ENCODE results near the gene PPM1J.

Gene PPM1J, protein sequence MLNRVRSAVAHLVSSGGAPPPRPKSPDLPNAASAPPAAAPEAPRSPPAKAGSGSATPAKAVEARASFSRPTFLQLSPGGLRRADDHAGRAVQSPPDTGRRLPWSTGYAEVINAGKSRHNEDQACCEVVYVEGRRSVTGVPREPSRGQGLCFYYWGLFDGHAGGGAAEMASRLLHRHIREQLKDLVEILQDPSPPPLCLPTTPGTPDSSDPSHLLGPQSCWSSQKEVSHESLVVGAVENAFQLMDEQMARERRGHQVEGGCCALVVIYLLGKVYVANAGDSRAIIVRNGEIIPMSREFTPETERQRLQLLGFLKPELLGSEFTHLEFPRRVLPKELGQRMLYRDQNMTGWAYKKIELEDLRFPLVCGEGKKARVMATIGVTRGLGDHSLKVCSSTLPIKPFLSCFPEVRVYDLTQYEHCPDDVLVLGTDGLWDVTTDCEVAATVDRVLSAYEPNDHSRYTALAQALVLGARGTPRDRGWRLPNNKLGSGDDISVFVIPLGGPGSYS

DNA sequence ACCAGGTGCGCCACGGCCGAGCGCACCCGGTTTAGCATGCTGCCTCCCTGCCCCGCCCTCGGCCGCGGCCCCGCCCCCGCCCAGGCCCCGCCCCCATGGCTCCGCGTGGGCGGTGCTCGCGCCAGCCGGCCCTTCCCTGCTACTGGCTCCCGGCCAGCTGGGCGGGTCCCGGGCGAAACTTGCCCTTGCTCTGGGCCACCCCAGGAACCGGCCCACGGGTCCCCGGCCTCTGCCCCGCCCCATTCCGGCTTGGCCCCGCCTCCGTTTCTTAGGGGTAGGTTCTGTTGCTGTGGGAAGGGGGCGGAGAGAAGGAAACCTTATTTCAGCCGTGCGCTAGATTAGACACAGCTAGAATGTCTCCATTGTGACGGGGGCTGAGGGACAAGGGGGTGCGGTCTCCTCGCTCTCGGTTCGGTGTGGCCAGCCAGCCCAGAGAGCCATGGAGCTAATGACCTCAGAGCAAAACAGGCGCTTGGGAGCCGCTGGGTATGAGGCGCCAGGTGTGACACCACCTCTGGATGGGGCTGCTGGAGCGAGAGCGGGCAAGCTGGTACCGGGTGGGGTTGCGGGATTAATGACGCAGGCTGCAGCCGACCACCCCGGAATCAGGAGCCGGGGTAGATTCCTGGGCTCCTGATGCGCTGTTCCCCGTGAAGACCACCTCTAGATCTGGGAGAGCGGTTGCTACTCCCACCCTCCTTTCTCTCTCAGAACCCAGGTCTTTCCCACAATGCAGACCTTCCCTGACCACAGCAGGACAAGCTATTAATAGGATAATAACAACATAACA, at the start of gene PPM1J:
TSS of gene PPM1J (minus strand) at position 69 of the 790 bp plus-strand sequence. CDS start at position 38, 31 bp downstream.
- peak; percentile 99 for DNase-seq
- Mint-ChIP-seq H3K27ac (peak within 1 kb of the TSS; percentile 47), H3K4me1 (ENCODE audit: low read depth) (peaks cover 25% of the 10 kb centered on the region), H3K36me3 (ENCODE audit: low read depth) (no peaks in the 10 kb centered on the region), H3K9me3 (no peaks in the 10 kb centered on the region), H3K4me3 (peak within 1 kb of the TSS; percentile 79), H3K27me3 (peaks cover 39% of the 10 kb centered on the region)

DNA sequence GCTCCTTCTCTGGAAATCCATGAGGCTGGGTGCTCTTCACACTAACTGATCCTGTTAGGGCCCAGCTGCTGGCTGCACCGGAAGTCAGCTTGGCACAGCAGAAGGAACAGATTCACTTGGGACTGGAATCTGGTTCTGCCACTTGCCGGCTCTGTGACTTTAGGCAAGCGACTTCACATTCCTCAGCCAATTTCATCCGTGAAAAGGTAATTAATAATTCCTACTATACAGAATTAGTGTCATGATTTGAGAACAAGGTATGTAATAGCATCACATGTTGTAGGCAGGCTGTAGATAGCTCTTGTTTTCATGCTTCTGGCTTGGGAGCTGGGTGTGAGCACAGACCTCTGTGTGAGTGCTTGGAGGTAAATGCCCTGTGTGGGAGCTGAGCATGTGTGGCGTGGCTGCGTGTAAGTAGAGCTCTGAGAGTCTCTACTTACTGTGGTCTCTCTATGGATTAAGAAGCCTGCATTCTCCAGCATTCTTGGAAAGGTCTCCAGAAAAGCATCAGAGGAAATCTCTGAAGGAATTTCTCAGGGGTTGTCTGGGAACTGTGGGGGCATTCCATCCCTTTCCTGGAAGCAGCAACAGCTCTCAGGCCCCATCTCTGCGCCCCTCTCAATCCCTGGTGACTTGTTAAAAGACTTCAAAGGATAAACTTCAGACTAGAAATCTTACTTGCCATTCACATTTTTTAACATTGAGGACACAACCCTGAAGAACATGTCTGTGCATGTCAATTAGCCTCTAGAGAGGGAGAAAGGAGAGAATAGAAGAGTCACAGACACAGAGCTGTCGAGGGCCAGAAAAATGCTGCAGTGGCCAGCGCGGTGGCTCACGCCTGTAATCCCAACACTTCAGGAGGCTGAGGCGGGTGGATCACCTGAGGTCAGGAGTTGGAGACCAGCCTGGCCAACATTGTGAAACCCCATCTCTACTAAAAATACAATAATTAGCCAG, 47.7 kb upstream of the PPM1J start:
- no peak overlapping the region for H3K4me3 Mint-ChIP-seq
- H3K36me3 Mint-ChIP-seq (ENCODE audit: low read depth), result no peaks in the 10 kb centered on the region
- H3K4me1 Mint-ChIP-seq (ENCODE audit: low read depth), result no peaks in the 10 kb centered on the region
- H3K27ac Mint-ChIP-seq, result no peak overlapping the region
- no peak for DNase-seq
- H3K27me3 Mint-ChIP-seq, result peaks cover 28% of the 10 kb centered on the region
- peaks cover 4% of the 10 kb centered on the region for H3K9me3 Mint-ChIP-seq

DNA sequence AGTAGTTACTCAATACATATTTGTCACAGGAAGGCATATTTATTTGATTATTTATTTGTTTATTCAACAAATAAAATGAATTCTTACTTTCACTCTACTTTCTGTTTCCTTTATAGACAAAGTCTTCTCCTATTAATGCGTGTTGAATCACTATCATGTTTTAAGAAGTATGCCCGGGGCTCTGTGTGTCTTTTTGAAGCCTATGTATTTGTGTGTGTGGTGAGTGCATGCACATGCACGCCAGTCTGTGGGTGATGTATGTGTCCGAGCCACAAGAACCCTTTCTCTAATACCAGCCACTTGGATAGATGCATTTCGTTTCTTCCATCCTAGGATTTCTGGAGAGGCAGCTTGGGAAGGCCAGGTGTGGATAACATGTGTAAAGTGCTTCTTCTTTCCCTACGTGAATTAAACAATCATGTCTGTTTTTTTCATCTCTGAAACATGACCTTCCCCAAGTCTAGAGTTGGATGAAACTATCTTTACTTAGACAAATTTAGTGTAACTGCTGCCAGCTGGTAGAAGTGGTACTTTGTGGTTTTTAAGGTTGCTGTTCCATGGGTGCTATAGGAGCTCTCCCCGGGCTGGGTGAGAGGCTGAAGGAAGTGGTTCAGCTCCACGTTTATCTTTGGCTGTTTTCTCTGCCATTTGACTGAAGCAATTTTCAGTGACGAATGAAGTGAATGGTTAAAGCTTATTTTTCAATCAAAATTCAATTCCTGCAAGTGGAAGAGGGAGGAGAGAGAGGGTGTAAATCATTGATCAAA, 46.8 kb upstream of the PPM1J start:
- Mint-ChIP-seq H3K27ac (no peak overlapping the region), H3K36me3 (ENCODE audit: low read depth) (no peaks in the 10 kb centered on the region), H3K4me3 (no peak overlapping the region), H3K9me3 (peaks cover 4% of the 10 kb centered on the region), H3K27me3 (peaks cover 35% of the 10 kb centered on the region), H3K4me1 (ENCODE audit: low read depth) (no peaks in the 10 kb centered on the region)
- no peak for DNase-seq

DNA sequence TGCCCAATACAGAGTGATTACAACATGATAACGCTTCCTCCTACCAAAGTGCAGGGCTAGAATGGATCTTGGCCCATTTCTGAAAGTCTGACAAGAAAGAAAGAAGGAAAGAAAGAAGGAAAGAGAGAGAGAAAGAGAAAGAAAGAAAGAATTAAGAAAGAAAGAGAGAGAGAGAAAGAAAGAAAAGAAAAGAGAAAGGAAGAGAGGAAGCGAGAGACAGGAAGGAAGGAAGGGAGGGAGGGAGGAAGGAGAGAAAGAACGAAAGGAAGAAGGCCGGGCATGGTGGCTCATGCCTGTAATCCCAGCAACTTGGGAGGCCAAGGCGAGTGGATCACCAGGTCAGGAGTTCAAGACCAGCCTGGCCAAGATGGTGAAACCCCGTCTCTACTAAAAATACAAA, 44.1 kb upstream of the PPM1J start:
- Mint-ChIP-seq H3K4me3 (no peak overlapping the region), H3K36me3 (ENCODE audit: low read depth) (no peaks in the 10 kb centered on the region), H3K27me3 (peaks cover 48% of the 10 kb centered on the region), H3K9me3 (peaks cover 8% of the 10 kb centered on the region), H3K4me1 (ENCODE audit: low read depth) (no peaks in the 10 kb centered on the region), H3K27ac (no peak overlapping the region)
- no peak for DNase-seq

DNA sequence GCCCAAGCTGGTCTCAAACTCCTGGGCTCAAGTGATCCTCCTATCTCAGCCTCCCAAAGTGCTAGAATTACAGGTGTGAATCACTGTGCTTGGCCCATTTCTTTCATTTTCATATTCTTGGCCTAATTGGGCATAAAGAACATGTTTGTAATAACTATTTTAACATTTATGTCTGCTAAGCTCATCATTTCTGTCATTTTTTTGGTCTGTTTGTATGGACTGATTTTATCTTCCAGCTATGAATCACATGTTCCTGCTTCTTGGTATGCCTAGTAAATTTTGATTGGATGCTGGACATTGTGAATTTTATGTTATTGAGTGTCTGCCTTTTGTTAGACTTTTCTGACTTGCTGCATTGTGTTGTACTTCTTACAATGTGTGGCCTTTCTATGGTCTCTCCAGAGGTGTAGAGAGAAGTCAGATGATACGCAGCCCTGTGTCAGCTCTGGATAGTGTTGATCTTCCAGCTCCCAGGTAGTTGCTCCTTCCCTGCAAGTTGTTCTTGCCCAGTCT, 39.0 kb upstream of the PPM1J start:
- no peak for DNase-seq
- H3K4me3 Mint-ChIP-seq, result no peak overlapping the region
- H3K27me3 Mint-ChIP-seq, result peaks cover 66% of the 10 kb centered on the region
- no peaks in the 10 kb centered on the region for H3K4me1 Mint-ChIP-seq (ENCODE audit: low read depth)
- H3K9me3 Mint-ChIP-seq, result peaks cover 10% of the 10 kb centered on the region
- H3K27ac Mint-ChIP-seq, result no peak overlapping the region
- no peaks in the 10 kb centered on the region for H3K36me3 Mint-ChIP-seq (ENCODE audit: low read depth)

DNA sequence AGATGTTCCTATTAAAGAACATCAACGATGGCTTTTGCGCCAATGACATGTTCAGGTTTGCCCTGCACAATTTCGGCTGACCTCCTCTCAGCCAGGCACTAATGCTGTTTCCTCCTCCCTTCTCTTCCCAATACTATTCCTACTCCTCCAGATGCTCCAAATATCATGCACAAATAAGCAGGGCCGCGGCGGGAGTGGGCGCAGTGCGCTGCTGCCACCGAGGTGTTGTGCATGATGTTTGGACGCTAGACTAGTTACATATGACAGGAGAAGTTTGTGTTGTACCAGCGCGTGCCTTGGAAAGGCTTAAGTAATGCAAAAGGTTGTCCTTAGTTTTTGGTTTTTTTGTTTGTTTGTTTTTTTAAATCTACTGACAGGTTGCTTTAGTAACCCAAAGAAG, 33.3 kb upstream of the PPM1J start:
- H3K36me3 Mint-ChIP-seq (ENCODE audit: low read depth), result no peaks in the 10 kb centered on the region
- no peak overlapping the region for H3K27ac Mint-ChIP-seq
- H3K27me3 Mint-ChIP-seq, result peaks cover 64% of the 10 kb centered on the region
- H3K4me1 Mint-ChIP-seq (ENCODE audit: low read depth), result peaks cover 12% of the 10 kb centered on the region
- no peaks in the 10 kb centered on the region for H3K9me3 Mint-ChIP-seq
- no peak for DNase-seq
- no peak overlapping the region for H3K4me3 Mint-ChIP-seq

DNA sequence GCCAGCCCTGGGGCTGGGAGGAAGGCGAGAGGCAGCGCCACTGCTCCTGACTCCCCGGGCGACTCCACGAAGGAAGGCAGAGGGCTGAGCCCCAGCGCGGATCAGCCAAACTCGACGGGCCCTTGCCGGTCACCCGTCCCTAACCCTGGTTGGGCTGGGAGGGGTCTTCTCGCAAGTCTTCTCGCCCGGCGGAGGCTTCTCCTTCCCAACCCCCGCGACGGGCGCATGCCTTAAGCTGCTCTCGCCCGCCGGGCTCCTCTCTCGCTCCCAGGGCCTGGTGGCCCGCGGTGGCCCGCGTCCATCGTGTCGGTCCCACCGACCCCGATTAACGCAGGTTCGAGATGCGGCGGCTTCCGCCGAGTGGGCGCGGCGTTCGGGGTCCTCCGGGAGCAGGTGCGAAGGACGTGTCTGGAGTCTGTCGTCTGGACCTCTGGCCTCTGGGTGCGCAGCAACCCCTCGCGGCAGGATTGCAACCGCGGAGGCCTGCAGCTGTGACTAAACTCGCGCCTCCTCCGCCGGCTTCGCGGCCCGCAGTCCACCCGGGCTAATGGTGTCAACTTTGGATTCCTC, 29.0 kb upstream of the PPM1J start:
- H3K4me1 Mint-ChIP-seq (ENCODE audit: low read depth), result peaks cover 14% of the 10 kb centered on the region
- H3K27ac Mint-ChIP-seq, result no peak overlapping the region
- peaks cover 86% of the 10 kb centered on the region for H3K27me3 Mint-ChIP-seq
- H3K4me3 Mint-ChIP-seq, result no peak overlapping the region
- no peaks in the 10 kb centered on the region for H3K36me3 Mint-ChIP-seq (ENCODE audit: low read depth)
- H3K9me3 Mint-ChIP-seq, result no peaks in the 10 kb centered on the region
- DNase-seq, result peak; percentile 47

DNA sequence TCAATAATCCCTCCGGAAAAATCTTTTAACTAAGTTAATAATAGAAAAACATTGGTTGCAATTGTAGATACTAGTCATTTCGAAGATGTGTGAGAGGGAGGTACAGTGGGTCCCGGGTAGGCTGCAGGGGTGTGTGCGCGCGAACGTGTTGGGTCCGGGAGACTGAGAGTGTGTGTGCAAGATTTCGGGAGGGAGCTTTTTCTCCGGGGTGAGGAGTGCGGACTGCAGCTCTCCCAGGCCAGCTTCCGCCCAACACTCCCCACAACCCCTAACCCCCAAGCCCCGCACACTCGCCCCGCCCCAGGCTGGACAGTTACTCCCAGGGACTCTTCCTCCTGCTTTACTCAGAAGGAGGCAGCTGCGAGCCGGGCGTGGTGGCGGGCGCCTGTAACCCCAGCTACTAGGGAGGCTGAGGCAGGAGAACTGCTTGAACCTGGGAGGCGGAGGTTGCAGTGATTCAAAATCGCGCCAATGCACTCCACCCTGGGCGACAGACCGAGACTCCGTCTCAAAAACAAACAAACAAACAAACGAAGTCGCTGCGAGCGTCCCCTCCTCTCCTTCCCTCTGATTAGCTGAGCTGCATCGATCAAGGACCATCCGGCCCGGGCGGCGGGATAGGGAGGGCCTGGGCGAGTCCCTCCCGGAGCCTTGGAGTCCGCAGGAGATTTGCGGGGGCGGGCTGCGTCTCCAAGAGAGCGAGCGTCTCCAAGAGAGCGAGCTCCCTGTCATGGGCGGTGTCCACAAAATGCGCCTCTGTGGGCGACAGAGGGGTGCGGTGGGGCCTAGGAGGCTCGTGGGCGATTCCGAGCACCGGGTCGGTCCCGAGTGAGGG, 28.3 kb upstream of the PPM1J start:
- peaks cover 14% of the 10 kb centered on the region for H3K4me1 Mint-ChIP-seq (ENCODE audit: low read depth)
- H3K27ac Mint-ChIP-seq, result no peak overlapping the region
- no peaks in the 10 kb centered on the region for H3K36me3 Mint-ChIP-seq (ENCODE audit: low read depth)
- H3K9me3 Mint-ChIP-seq, result no peaks in the 10 kb centered on the region
- no peak for DNase-seq
- no peak overlapping the region for H3K4me3 Mint-ChIP-seq
- H3K27me3 Mint-ChIP-seq, result peaks cover 86% of the 10 kb centered on the region

DNA sequence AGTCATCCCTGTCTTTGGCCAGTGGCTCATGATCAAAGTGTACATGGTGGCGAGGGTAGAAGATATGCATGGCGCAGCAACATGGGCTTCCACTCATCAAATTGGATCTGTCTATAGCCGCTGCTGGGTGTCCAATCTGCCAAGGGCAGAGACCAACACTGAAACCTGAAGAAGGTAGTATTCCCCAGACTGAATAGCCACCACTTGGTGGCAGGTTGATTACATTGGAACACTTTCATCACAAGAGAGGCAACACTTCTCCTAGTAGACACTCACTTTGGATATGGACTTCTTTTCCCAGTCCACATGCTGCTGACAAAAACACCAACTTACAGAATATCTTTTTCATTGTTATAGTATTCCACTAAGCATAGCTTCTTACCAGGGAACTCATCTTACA, 22.4 kb upstream of the PPM1J start:
- Mint-ChIP-seq H3K36me3 (ENCODE audit: low read depth) (no peaks in the 10 kb centered on the region), H3K9me3 (no peaks in the 10 kb centered on the region), H3K27ac (no peak overlapping the region), H3K27me3 (peaks cover 49% of the 10 kb centered on the region), H3K4me3 (no peak overlapping the region), H3K4me1 (ENCODE audit: low read depth) (peaks cover 28% of the 10 kb centered on the region)
- no peak for DNase-seq

DNA sequence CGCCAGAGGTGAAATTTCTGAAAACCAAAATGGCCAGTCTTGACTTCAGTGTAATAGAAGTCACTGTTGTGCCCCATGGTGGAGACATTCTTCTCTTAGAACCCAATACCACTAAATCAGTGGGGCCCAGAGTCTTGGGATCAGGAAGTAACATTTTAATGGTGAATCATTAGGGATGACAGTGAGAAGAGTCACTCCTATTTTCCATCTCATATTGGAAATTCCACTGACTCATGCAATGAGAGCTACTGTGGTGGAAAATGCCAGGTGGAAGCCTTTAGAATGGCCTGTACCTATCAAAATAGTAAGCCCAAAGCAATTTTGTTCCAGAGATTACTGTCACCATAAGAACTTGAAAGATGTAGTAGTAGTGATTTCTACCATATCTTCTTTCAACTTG, 20.6 kb upstream of the PPM1J start:
- Mint-ChIP-seq H3K9me3 (no peaks in the 10 kb centered on the region), H3K27ac (peak overlapping the region; percentile 67), H3K4me3 (no peak overlapping the region), H3K27me3 (peaks cover 31% of the 10 kb centered on the region), H3K4me1 (ENCODE audit: low read depth) (peaks cover 28% of the 10 kb centered on the region), H3K36me3 (ENCODE audit: low read depth) (no peaks in the 10 kb centered on the region)
- DNase-seq, result no peak

DNA sequence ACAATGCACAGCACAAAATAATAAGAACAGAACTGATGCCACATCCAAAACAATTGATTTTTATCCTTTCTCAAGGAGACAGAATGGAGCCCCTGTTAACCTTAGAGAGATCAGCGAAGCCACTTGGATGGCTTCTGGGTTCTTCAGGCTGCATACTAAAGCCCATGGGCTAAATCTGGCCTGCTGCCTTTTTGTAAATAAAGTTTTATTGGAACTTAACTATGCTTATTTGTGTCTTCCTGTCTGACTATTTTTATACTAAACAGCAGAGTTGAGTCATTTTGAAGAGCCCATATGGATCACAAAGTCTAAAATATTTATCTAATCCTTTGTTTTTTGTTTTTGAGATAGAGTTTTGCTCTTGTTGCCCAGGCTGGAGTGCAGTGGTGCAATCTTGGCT, 16.3 kb upstream of the PPM1J start:
- no peak for DNase-seq
- Mint-ChIP-seq H3K4me1 (ENCODE audit: low read depth) (peaks cover 18% of the 10 kb centered on the region), H3K4me3 (no peak overlapping the region), H3K36me3 (ENCODE audit: low read depth) (no peaks in the 10 kb centered on the region), H3K9me3 (no peaks in the 10 kb centered on the region), H3K27me3 (no peaks in the 10 kb centered on the region), H3K27ac (no peak overlapping the region)

DNA sequence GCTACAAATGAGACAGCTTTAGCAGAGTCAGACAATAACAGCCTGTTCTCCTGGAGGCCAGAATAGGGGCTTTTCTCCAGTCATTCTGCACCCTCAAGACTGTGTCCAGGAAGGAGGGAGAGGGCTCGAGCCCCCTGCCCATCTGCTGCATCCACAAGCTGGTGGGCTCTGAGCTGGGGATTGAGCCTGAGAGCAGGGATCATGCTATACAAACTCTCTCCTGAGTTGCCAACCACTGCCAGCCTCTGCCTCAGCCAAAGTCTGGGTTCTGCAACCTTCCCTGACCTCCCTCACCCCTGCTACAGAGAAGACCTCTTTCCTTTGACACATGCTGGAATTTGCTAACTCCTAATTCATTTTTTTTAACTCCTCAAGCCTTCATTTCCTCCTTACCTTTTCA, 14.8 kb upstream of the PPM1J start:
- DNase-seq, result no peak
- H3K4me3 Mint-ChIP-seq, result no peak overlapping the region
- H3K36me3 Mint-ChIP-seq (ENCODE audit: low read depth), result no peaks in the 10 kb centered on the region
- peaks cover 10% of the 10 kb centered on the region for H3K4me1 Mint-ChIP-seq (ENCODE audit: low read depth)
- H3K9me3 Mint-ChIP-seq, result no peaks in the 10 kb centered on the region
- H3K27me3 Mint-ChIP-seq, result no peaks in the 10 kb centered on the region
- H3K27ac Mint-ChIP-seq, result no peak overlapping the region
